ENCODE measurements around the gene BCL11B.

The BCL11B gene

GRCh38 chr14:99181804-99182520 lies 90.0 kb downstream of the BCL11B start:
- H3K36me3 ChIP-seq = no peaks in the 10 kb centered on the region
- H3K27me3 ChIP-seq = no peaks in the 10 kb centered on the region
- TF ChIP-seq, protein P1, sequence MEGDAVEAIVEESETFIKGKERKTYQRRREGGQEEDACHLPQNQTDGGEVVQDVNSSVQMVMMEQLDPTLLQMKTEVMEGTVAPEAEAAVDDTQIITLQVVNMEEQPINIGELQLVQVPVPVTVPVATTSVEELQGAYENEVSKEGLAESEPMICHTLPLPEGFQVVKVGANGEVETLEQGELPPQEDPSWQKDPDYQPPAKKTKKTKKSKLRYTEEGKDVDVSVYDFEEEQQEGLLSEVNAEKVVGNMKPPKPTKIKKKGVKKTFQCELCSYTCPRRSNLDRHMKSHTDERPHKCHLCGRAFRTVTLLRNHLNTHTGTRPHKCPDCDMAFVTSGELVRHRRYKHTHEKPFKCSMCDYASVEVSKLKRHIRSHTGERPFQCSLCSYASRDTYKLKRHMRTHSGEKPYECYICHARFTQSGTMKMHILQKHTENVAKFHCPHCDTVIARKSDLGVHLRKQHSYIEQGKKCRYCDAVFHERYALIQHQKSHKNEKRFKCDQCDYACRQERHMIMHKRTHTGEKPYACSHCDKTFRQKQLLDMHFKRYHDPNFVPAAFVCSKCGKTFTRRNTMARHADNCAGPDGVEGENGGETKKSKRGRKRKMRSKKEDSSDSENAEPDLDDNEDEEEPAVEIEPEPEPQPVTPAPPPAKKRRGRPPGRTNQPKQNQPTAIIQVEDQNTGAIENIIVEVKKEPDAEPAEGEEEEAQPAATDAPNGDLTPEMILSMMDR (IDR thresholded peaks at IDR 0.05; ENCODE audit: low read depth, low read length) = no peak
- H3K9me3 ChIP-seq = no peaks in the 10 kb centered on the region
- H3K4me3 ChIP-seq (ENCODE audit: low read depth, low read length) = no peak overlapping the region
- no peak for DNase-seq
- no peaks in the 10 kb centered on the region for H3K4me1 ChIP-seq

- TF ChIP-seq, protein P1 (IDR thresholded peaks at IDR 0.05; ENCODE audit: low read depth, low read length) = no peak
- Histone ChIP-seq H3K4me1 (no peaks in the 10 kb centered on the region), H3K36me3 (no peaks in the 10 kb centered on the region), H3K9me3 (no peaks in the 10 kb centered on the region), H3K27me3 (no peaks in the 10 kb centered on the region), H3K4me3 (ENCODE audit: low read depth, low read length) (no peak overlapping the region)
- no peak for DNase-seq
These were observed 90.8 kb downstream of the BCL11B start for GRCh38 chr14:99181241-99181640.

DNA sequence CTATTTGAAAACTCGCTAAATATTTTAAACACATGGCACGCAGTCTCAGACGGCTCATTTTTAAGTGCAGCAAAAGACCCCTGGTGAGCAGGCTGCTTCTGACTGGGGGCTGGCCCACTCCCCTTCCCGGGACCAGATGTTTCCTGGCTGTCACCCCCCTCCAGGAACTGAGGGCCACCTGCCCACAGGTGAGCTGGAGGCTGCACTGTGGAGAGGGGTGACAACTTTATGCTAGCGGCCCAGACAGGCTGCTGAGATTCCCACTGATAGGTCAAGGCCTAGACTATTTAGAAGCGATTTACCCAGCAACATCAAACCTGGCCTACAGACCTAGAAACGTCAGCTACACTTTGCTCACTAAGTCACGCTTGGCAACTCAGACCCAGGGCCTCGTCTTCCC lies 92.1 kb downstream of the BCL11B start:
- no peaks in the 10 kb centered on the region for H3K4me1 ChIP-seq
- no peaks in the 10 kb centered on the region for H3K36me3 ChIP-seq
- H3K9me3 ChIP-seq = no peaks in the 10 kb centered on the region
- no peak overlapping the region for H3K4me3 ChIP-seq (ENCODE audit: low read depth, low read length)
- TF ChIP-seq, protein P1 (IDR thresholded peaks at IDR 0.05; ENCODE audit: low read depth, low read length) = no peak
- no peaks in the 10 kb centered on the region for H3K27me3 ChIP-seq
- no peak for DNase-seq

DNA sequence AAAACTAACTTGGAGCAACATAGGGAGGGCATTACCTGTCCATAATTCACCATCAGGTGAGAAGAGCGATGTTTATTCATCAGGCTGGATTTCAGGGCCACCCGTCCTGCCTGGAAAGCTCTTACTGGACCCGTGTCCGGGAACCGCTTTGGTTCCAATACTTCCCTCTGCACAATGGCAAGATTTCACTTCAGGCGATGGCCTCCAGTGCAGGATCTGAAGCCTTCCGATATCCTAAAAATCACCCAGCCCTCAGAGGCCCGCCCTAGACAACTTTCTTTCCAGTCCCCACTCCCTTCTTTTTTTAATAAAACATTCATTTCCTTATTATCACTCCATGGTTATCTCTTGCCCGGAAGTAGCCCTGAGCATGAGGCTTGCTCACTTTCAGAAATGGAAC lies 92.5 kb downstream of the BCL11B start:
- no peaks in the 10 kb centered on the region for H3K9me3 ChIP-seq
- no peak overlapping the region for H3K4me3 ChIP-seq (ENCODE audit: low read depth, low read length)
- no peaks in the 10 kb centered on the region for H3K27me3 ChIP-seq
- no peak for DNase-seq
- H3K36me3 ChIP-seq = no peaks in the 10 kb centered on the region
- TF ChIP-seq, protein P1 (IDR thresholded peaks at IDR 0.05; ENCODE audit: low read depth, low read length) = no peak
- H3K4me1 ChIP-seq = no peaks in the 10 kb centered on the region

DNA sequence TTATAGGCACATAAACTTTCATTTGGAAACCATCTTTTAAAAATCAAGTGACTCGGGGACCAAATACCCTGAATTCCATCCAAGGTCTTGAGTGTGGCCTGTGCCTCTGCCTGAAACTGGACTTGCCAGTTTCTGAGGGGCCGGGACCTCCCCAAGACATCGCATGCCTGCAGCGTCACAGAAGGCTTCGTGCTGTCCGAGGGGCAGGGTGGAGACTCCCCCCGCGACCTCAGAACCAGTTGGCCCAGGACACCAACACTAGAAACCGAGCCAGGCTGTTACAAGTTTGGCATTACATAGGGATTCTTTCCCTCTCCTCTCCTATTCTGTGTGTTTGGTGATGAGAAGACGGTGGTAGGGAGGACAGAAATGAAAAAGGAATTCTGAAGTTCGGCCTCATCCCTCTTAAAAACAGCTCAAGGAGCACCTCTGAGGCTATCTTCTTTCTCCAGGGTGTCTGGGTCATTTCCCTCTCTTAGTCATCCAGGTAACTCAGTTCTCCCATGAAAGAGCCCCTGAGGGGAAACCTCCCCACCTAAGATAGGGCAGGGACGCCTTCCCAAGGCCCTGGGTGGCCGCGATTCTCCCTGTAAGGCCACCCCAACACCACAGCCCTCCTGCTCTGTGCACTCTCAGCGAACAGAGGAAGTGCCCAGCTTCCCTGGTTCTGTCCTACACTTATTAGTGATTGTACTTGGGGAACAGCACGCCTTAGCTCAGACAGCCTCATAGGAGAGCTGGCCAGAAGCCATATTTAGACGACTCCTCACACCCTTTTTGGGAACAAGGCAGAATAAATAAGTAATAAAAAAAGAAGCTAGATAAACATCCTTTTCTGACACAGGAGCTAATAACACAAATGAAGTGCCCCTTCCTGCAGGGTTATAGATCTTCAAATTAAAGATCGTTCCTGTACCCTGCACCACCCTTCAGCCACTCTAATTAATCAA lies 93.8 kb downstream of the BCL11B start:
- H3K4me1 ChIP-seq = no peaks in the 10 kb centered on the region
- H3K9me3 ChIP-seq = no peaks in the 10 kb centered on the region
- H3K27me3 ChIP-seq = no peaks in the 10 kb centered on the region
- no peak for DNase-seq
- no peaks in the 10 kb centered on the region for H3K36me3 ChIP-seq
- TF ChIP-seq, protein P1 (IDR thresholded peaks at IDR 0.05; ENCODE audit: low read depth, low read length) = no peak
- no peak overlapping the region for H3K4me3 ChIP-seq (ENCODE audit: low read depth, low read length)
